Frontal cortex (tissue), 4 donors: Measurements from ENCODE around the gene SRBD1. TPM values are rescaled to one million over a fixed set of nuclear protein-coding genes. Genes with fewer than 3 reads are reported as not detected.

Experiments used
- DNase-seq, 2 donors: peaks; one replicate each; pipeline ENCODE4 v3.0.0; 2012; ENCODE audit warnings: low spot score in 2 of 2
- FAIRE-seq: peaks from 2 replicates; lab custom pipeline; 2012; peaks lifted over from hg19 to GRCh38; lab: Jason Lieb, UNC
- total RNA-seq: library from RNA; depleted of rRNA; stranded (reverse); fragments of >200 nt; gene quantifications from one replicate; pipeline ENCODE4 v1.2.3, GENCODE V29; 2014
- donor health status: control.
- donor health status: control.
- donor health status: control.

The SRBD1 gene
- total RNA-seq = 69.3 TPM

GRCh38 chr2:45611020-45611859 lies at the start of gene SRBD1:
Gene SRBD1 (minus strand): TSS chr2:45611267. CDS start chr2:45605441, 5,826 bp downstream.
- DNase-seq = peak; percentile 55 to 77
- no peak for FAIRE-seq

- DNase-seq (no peak), FAIRE-seq (no peak)
These were observed 43.2 kb upstream of the SRBD1 start for GRCh38 chr2:45654250-45654649.

- FAIRE-seq (no peak), DNase-seq (no peak)
These were observed 42.3 kb upstream of the SRBD1 start for GRCh38 chr2:45653122-45653913.

- DNase-seq (peak in 1 of 2 donors; percentile 25), FAIRE-seq (no peak)
These were observed 41.3 kb upstream of the SRBD1 start for GRCh38 chr2:45652090-45653031.

- DNase-seq = peak; percentile 49 to 62
- no peak for FAIRE-seq
These were observed 40.5 kb upstream of the SRBD1 start, which contains the start of gene PRKCE for GRCh38 chr2:45651415-45652089. Gene PRKCE (plus strand): TSS chr2:45651675.

- FAIRE-seq (no peak), DNase-seq (peak; percentile 88 to 92)
These were observed 39.9 kb upstream of the SRBD1 start for GRCh38 chr2:45650851-45651414.

- DNase-seq (peak; percentile 71 to 78), FAIRE-seq (no peak)
These were observed 39.1 kb upstream of the SRBD1 start for GRCh38 chr2:45649858-45650811.

GRCh38 chr2:45649462-45649857 lies 38.4 kb upstream of the SRBD1 start:
- no peak for FAIRE-seq
- DNase-seq = peak in 1 of 2 donors; percentile 18

- FAIRE-seq = no peak
- DNase-seq = no peak
These were observed 37.6 kb upstream of the SRBD1 start for GRCh38 chr2:45648636-45649035.

- FAIRE-seq = no peak
- no peak for DNase-seq
These were observed 37.0 kb upstream of the SRBD1 start for GRCh38 chr2:45647986-45648520.

GRCh38 chr2:45647356-45647755 lies 36.3 kb upstream of the SRBD1 start:
- DNase-seq = no peak
- FAIRE-seq = no peak

- FAIRE-seq (no peak), DNase-seq (no peak)
These were observed 35.2 kb upstream of the SRBD1 start for GRCh38 chr2:45646289-45646688.

GRCh38 chr2:45643543-45644542 lies 32.8 kb upstream of the SRBD1 start:
- no peak for FAIRE-seq
- DNase-seq = peak; percentile 84 to 91

- DNase-seq (peak in 1 of 2 donors; percentile 20), FAIRE-seq (no peak)
These were observed 32.0 kb upstream of the SRBD1 start for GRCh38 chr2:45643095-45643494.

GRCh38 chr2:45640576-45640975 lies 29.5 kb upstream of the SRBD1 start:
- FAIRE-seq = no peak

GRCh38 chr2:45637440-45637839 lies 26.4 kb upstream of the SRBD1 start:
- no peak for DNase-seq
- FAIRE-seq = no peak

More at GRCh38 chr2:45640576-45640975, 29.5 kb upstream of the SRBD1 start:
- DNase-seq = no peak
